HG03039 (cell line): Measurements from ENCODE around the gene CRTAC1.

Experiments
- ATAC-seq: cut with Tn5 transposase; IDR thresholded peaks from one replicate; pipeline ENCODE4 v1.9.1; 2021; ENCODE audit warnings: mild to moderate bottlenecking, moderate library complexity; ENCODE audit not compliant: unreplicated experiment

CRTAC1 gene

GRCh38 chr10:98030991-98031431 is 590 bp upstream of the CRTAC1 start:
- no peak for ATAC-seq

- no peak for ATAC-seq
These were observed 1.0 kb downstream of the CRTAC1 start for GRCh38 chr10:98029149-98030092.

GRCh38 chr10:98028168-98028770 is 2.2 kb downstream of the CRTAC1 start:
- ATAC-seq = no peak

- no peak for ATAC-seq
These were observed 7.4 kb downstream of the CRTAC1 start for GRCh38 chr10:98023024-98023423.

GRCh38 chr10:98020784-98021183 is 9.6 kb downstream of the CRTAC1 start:
- ATAC-seq = no peak

- no peak for ATAC-seq
These were observed 10.2 kb downstream of the CRTAC1 start for GRCh38 chr10:98020254-98020653.

- ATAC-seq = no peak
These were observed 10.6 kb downstream of the CRTAC1 start for GRCh38 chr10:98019784-98020183.

GRCh38 chr10:98016772-98017475 is 13.5 kb downstream of the CRTAC1 start:
- no peak for ATAC-seq

- no peak for ATAC-seq
These were observed 16.6 kb downstream of the CRTAC1 start for GRCh38 chr10:98013776-98014175.

GRCh38 chr10:98013122-98013521 is 17.3 kb downstream of the CRTAC1 start:
- ATAC-seq = no peak

GRCh38 chr10:98012644-98013043 is 17.8 kb downstream of the CRTAC1 start:
- no peak for ATAC-seq

- ATAC-seq = no peak
These were observed 19.3 kb downstream of the CRTAC1 start for GRCh38 chr10:98010939-98011685.

- no peak for ATAC-seq
These were observed 24.2 kb downstream of the CRTAC1 start for GRCh38 chr10:98006266-98006665.

GRCh38 chr10:98001736-98002135 is 28.7 kb downstream of the CRTAC1 start:
- ATAC-seq = no peak

GRCh38 chr10:98000346-98000745 is 30.1 kb downstream of the CRTAC1 start:
- ATAC-seq = no peak

- ATAC-seq = no peak
These were observed 30.5 kb downstream of the CRTAC1 start for GRCh38 chr10:97999923-98000248.

GRCh38 chr10:97999066-97999922 is 31.1 kb downstream of the CRTAC1 start:
- ATAC-seq = no peak

- ATAC-seq = no peak
These were observed 38.5 kb downstream of the CRTAC1 start for GRCh38 chr10:97991871-97992270.

- no peak for ATAC-seq
These were observed 48.6 kb downstream of the CRTAC1 start for GRCh38 chr10:97981816-97982215.

- no peak for ATAC-seq
These were observed 52.7 kb downstream of the CRTAC1 start for GRCh38 chr10:97977673-97978072.
